A673 (cell line): ENCODE measurements around the gene XIST.

ENCODE experiments used
- EZH2 ChIP-seq: fragments of 200-600 bp; sonication (generic); IDR thresholded peaks from 2 replicates; pipeline ENCODE4 v1.6.1; 2017; ENCODE audit warnings: borderline replicate concordance, low read depth, mild to moderate bottlenecking, mixed read lengths, antibody characterized with exemption, low read length; ENCODE audit not compliant: poor library complexity, severe bottlenecking
- TF ChIP-seq, protein P1 (sequence below): fragments of 300-800, 200-600 bp; sonication (generic); conservative IDR thresholded peaks from 2 replicates; pipeline ENCODE4 v1.5.1; 2017; ENCODE audit warnings: low read depth, mild to moderate bottlenecking, antibody characterized with exemption, low read length, moderate library complexity, mixed read lengths

DNA sequence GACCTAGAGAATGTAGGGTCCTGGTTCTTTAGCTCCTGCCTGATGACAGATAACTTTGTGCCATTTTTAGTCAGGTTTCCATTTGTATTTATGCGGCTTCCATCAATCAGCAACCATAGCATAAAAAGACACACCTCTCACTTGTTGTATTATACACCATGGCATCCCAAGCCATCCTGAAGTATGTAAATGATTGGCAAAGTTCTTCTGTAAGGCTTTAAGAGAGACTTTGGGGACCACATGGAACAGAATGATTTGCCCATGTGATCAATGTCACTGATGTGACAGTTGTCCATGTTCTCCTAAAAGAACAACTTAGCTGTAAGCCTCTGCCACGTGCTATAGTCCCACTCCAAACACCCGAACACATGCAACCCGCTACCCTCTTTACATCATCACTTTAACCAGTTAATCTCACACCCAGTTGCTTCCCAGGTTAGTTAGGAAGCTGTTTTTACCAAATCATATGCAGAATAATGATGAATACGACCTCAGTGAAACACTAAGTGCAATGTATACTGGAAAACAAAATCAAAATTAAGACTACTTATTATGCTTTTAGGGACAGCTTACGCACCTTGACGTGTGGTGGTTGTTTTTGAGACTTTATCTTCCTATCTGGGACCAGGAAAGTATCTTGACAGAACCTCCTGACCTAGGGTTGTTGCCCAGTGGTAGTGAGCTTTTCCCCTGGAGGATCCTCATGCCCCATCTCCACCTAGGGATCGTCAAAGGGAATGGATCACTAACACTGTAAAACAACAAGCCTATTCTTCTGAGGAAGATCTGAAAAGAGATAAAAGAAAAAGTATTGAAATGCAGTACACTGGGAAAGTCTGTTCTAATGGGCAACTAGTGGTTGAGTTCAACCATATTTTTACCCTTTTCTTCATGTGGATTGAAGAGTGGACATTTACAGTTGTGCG is 21.8 kb downstream of the XIST start:
- TF ChIP-seq, protein P1, sequence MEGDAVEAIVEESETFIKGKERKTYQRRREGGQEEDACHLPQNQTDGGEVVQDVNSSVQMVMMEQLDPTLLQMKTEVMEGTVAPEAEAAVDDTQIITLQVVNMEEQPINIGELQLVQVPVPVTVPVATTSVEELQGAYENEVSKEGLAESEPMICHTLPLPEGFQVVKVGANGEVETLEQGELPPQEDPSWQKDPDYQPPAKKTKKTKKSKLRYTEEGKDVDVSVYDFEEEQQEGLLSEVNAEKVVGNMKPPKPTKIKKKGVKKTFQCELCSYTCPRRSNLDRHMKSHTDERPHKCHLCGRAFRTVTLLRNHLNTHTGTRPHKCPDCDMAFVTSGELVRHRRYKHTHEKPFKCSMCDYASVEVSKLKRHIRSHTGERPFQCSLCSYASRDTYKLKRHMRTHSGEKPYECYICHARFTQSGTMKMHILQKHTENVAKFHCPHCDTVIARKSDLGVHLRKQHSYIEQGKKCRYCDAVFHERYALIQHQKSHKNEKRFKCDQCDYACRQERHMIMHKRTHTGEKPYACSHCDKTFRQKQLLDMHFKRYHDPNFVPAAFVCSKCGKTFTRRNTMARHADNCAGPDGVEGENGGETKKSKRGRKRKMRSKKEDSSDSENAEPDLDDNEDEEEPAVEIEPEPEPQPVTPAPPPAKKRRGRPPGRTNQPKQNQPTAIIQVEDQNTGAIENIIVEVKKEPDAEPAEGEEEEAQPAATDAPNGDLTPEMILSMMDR, result no peak
- no peak for TF ChIP-seq EZH2
